Smooth muscle cell (in vitro differentiated cells): Measurements from ENCODE around the gene CRYBA2. TPM values are rescaled to one million over a fixed set of nuclear protein-coding genes. Genes with fewer than 3 reads are reported as not detected.
A peak's percentile ranks its signal among the peaks of the same experiment; 100 is the strongest.

Source experiments
- DNase-seq: peaks from one replicate; lab custom pipeline; 2025; ENCODE audit not compliant: unreplicated experiment; lab: John Stamatoyannopoulos, UW
- H2AFZ ChIP-seq: fragments of 200-600 bp; sonication (generic); 2 replicates; pipeline ENCODE4 v1.6.0; 2016; ENCODE audit warnings: antibody characterized with exemption, low read depth, mild to moderate bottlenecking
- H3F3A ChIP-seq: fragments of 200-600 bp; sonication (generic); 2 replicates; pipeline ENCODE4 v1.6.0; 2017; ENCODE audit warnings: antibody characterized with exemption, low read depth
- H3K27ac ChIP-seq: fragments of 200-600 bp; sonication (generic); 2 replicates; pipeline ENCODE4 v1.5.1; 2016; ENCODE audit warnings: low read depth, mild to moderate bottlenecking
- H3K27me3 ChIP-seq: fragments of 200-600 bp; sonication (generic); 2 replicates; pipeline ENCODE4 v1.6.1; 2016; ENCODE audit warnings: low read depth, mild to moderate bottlenecking
- H3K36me3 ChIP-seq: fragments of 200-600 bp; sonication (generic); 2 replicates; pipeline ENCODE4 v1.5.1; 2016; ENCODE audit warnings: low read depth
- H3K4me1 ChIP-seq: fragments of 200-600 bp; sonication (generic); 2 replicates; pipeline ENCODE4 v1.5.1; 2016; ENCODE audit warnings: low read depth
- H3K4me2 ChIP-seq: fragments of 200-600 bp; sonication (generic); 2 replicates; pipeline ENCODE4 v1.6.0; 2016; ENCODE audit warnings: mild to moderate bottlenecking
- H3K4me3 ChIP-seq: fragments of 200-600 bp; sonication (generic); 2 replicates; pipeline ENCODE4 v1.5.1; 2016; ENCODE audit warnings: mild to moderate bottlenecking
- H3K79me2 ChIP-seq: fragments of 200-600 bp; sonication (generic); 2 replicates; pipeline ENCODE4 v1.6.0; 2016; ENCODE audit warnings: low read depth, mild to moderate bottlenecking
- H3K9ac ChIP-seq: fragments of 200-600 bp; sonication (generic); 2 replicates; pipeline ENCODE4 v1.6.0; 2016; ENCODE audit warnings: low read depth
- H3K9me3 ChIP-seq: fragments of 200-600 bp; sonication (generic); replicated peaks from 2 replicates; pipeline ENCODE4 v1.5.1; 2016; ENCODE audit warnings: low read depth
- H4K20me1 ChIP-seq: fragments of 200-600 bp; sonication (generic); 2 replicates; pipeline ENCODE4 v1.6.0; 2016; ENCODE audit warnings: low read depth
- WGBS: methylation state at CpG from one replicate; pipeline ENCODE4 v1.1.7; 2016; ENCODE audit warnings: low lambda C conversion rate; 5-methylcytosine and 5-hydroxymethylcytosine counted together
- polyA plus RNA-seq: library from polyadenylated mRNA; unstranded; fragments of >200 nt; fragmentation: Nextera tagmentation; extraction: Ambion mirVana; gene quantifications from 2 replicates; pipeline ENCODE4 v1.2.1, GENCODE V29; 2016
- total RNA-seq: library from RNA; depleted of rRNA; stranded (reverse); fragments of >200 nt; gene quantifications from 2 replicates; pipeline ENCODE4 v1.2.3, GENCODE V29; 2014
- TF ChIP-seq, protein P1 (sequence below): fragments of 200-600 bp; sonication (generic); IDR thresholded peaks from 2 replicates; pipeline ENCODE4 v1.5.1; 2017; ENCODE audit warnings: borderline replicate concordance, mild to moderate bottlenecking, antibody characterized with exemption; ENCODE audit not compliant: insufficient read depth, poor library complexity, severe bottlenecking

CRYBA2 gene
- total and polyA plus RNA-seq, 2 experiments from 2014 or later, result not detected

DNA sequence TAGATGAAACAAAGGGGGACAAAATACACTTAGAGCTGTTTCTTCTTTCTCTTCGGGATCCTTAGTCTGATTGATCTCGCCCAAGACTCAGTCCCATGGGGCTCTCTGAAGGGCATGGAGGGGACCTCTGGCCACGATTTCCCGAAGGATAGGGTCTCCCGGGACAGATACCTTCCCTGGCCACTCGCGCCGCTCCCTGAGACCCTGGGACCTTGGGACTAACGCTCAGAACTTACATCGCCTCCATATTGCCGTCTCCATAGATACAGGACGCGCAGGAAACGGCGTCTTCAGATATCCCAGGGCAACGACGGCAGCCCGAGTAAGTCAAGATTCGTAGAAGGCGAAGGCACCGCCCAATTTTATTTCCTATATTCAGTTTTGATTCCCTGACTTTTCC is 48.0 kb upstream of the CRYBA2 start, which contains the start of gene CFAP65:
CFAP65 (minus strand) TSS at position 265 of the 400 bp plus-strand sequence. CDS start 2,468 bp downstream, outside the sequence.
- TF ChIP-seq, protein P1, sequence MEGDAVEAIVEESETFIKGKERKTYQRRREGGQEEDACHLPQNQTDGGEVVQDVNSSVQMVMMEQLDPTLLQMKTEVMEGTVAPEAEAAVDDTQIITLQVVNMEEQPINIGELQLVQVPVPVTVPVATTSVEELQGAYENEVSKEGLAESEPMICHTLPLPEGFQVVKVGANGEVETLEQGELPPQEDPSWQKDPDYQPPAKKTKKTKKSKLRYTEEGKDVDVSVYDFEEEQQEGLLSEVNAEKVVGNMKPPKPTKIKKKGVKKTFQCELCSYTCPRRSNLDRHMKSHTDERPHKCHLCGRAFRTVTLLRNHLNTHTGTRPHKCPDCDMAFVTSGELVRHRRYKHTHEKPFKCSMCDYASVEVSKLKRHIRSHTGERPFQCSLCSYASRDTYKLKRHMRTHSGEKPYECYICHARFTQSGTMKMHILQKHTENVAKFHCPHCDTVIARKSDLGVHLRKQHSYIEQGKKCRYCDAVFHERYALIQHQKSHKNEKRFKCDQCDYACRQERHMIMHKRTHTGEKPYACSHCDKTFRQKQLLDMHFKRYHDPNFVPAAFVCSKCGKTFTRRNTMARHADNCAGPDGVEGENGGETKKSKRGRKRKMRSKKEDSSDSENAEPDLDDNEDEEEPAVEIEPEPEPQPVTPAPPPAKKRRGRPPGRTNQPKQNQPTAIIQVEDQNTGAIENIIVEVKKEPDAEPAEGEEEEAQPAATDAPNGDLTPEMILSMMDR, result no peak
- Histone ChIP-seq H3K4me2 (peak within 1 kb of the TSS; percentile 81), H3K27ac (no peak within 1 kb of the TSS), H4K20me1 (no peaks in the 10 kb centered on the region), H3K4me3 (peak within 1 kb of the TSS; percentile 39), H3K9ac (no peak within 1 kb of the TSS), H3K79me2 (no peaks in the 10 kb centered on the region), H2AFZ (no peak within 1 kb of the TSS), H3K4me1 (no peaks in the 10 kb centered on the region), H3K27me3 (peaks cover 68% of the 10 kb centered on the region), H3F3A (no peaks in the 10 kb centered on the region), H3K9me3 (no peaks in the 10 kb centered on the region), H3K36me3 (no peaks in the 10 kb centered on the region)
- WGBS, result 6% methylated on average over 21 of the region's 21 CpGs
- no peak for DNase-seq

DNA sequence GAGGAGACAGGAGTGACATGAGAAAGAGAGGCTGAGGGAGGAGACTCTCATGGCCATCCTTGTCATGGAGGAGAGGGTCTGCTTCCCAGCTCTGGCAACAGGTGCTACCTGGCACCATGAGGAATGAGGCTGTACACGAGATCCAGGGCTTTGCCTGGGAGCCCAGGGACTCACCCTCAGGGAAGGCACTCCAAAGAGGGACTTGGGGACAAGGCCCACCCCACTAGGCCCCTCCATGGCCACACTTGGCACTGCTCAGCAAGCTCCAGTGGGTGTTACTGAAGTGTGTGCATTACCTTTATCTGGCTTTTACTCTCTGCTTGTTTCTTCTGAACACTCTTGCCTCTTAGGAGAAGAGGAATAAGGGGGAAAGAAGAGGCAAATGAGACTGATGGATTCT is 45.4 kb upstream of the CRYBA2 start:
- TF ChIP-seq, protein P1, result no peak
- Histone ChIP-seq H3K4me1 (no peaks in the 10 kb centered on the region), H2AFZ (no peak overlapping the region), H3K36me3 (no peaks in the 10 kb centered on the region), H3K4me2 (no peak overlapping the region), H4K20me1 (no peaks in the 10 kb centered on the region), H3K9ac (no peak overlapping the region), H3K27ac (no peak overlapping the region), H3K79me2 (no peaks in the 10 kb centered on the region), H3F3A (no peaks in the 10 kb centered on the region), H3K27me3 (peaks cover 87% of the 10 kb centered on the region), H3K4me3 (no peak overlapping the region), H3K9me3 (no peaks in the 10 kb centered on the region)
- DNase-seq, result no peak
- 0% methylated on average over 1 of the region's 1 CpG for WGBS

DNA sequence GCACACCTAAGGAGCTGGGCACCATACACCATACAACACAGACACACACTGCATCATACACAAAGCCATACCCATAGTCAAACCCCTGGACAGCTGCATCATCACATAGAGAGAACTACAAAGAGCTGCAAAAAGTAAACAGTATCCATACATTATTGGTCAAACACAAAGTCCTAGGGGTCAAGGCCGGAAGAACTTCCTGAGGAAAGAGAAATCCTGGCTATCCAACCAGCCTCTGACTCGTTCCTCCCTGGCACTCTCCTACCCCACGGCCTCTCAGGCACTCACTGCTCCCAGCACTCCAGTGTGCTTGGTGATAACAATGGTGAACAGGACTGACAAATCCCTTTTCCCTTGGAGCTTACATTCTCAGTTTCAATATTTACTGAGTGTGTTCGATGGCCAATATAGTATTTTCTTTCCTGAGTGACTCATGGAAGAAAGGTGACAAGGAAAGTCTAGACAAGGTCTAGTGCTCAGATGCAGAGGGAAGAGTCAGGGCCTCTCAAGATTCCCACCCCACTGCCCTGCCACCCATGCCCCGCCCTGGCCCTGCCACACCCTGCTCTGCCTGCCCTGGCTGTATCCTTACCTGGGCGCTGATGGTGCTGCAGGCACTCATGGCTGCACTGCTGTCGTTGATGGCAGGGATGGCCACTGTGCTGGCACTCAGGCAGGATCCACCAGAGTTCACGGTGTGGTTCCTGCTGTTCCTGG is 44.7 kb upstream of the CRYBA2 start:
- Histone ChIP-seq H3K4me3 (no peak overlapping the region), H3K27me3 (peaks cover 87% of the 10 kb centered on the region), H4K20me1 (no peaks in the 10 kb centered on the region), H3K79me2 (no peaks in the 10 kb centered on the region), H3K4me1 (no peaks in the 10 kb centered on the region), H3K4me2 (no peak overlapping the region), H3F3A (no peaks in the 10 kb centered on the region), H2AFZ (no peak overlapping the region), H3K27ac (no peak overlapping the region), H3K9ac (no peak overlapping the region), H3K9me3 (no peaks in the 10 kb centered on the region), H3K36me3 (no peaks in the 10 kb centered on the region)
- DNase-seq, result no peak
- TF ChIP-seq, protein P1, result no peak
- 65% methylated on average over 8 of the region's 8 CpGs for WGBS

DNA sequence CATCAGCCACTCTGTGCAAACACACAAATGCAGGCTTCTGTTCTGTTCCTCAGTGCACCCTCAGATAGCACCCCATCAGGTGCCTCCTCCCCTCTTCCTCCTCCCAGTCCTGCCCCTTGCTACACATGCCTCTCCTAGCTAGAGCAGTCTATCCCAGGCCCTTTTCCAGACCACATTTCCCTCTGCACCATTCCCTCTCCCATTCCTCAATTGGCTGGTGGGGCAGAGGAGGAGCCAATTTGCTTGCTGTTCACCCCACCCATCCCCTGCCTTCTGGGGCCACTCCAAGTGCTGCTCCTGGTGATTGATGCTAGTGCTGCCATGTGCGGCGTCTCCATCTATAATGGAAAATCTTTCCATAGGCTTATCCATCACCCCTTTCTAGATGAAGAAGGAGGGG is 42.7 kb upstream of the CRYBA2 start:
- Histone ChIP-seq H3K27ac (no peak overlapping the region), H3K4me2 (no peak overlapping the region), H4K20me1 (no peaks in the 10 kb centered on the region), H3K9me3 (no peaks in the 10 kb centered on the region), H3K79me2 (no peaks in the 10 kb centered on the region), H3K4me1 (no peaks in the 10 kb centered on the region), H2AFZ (no peak overlapping the region), H3K9ac (no peak overlapping the region), H3K4me3 (no peak overlapping the region), H3K27me3 (peaks cover 78% of the 10 kb centered on the region), H3F3A (no peaks in the 10 kb centered on the region), H3K36me3 (no peaks in the 10 kb centered on the region)
- WGBS, result 86% methylated on average over 2 of the region's 2 CpGs
- TF ChIP-seq, protein P1, result no peak
- no peak for DNase-seq
